MCF 10A (cell line): Measurements from ENCODE around the gene MATCAP1. TPM values are rescaled to one million over a fixed set of nuclear protein-coding genes. Genes with fewer than 3 reads are reported as not detected.

Experiments
- BruUV-seq: library from RNA; stranded (reverse); fragments of 400-500 nt; replicated peaks from 2 replicates; lab custom pipeline; 2021; lab: Mats Ljungman, UMichigan
- CTCF ChIA-PET: fragments of 300-600 bp; sonication (Branson Sonifier 250); formaldehyde crosslinking; extraction: SDS; loops from one replicate; lab custom pipeline; 2021; ENCODE audit warnings: antibody characterized with exemption, inconsistent platforms; lab: Yijun Ruan, JAX
- POLR2A ChIA-PET: fragments of 300-600, 350-650 bp; sonication (Branson Sonifier 250); formaldehyde crosslinking; extraction: SDS; loops from one replicate; lab custom pipeline; 2020; ENCODE audit warnings: antibody characterized with exemption, inconsistent platforms; lab: Yijun Ruan, JAX
- DNase-seq: peaks from one replicate; pipeline ENCODE4 v3.0.0-alpha.2; 2018; ENCODE audit not compliant: unreplicated experiment
- H3K27ac Mint-ChIP-seq: one replicate; pipeline ENCODE4 v1.8.0; 2022; ENCODE audit warnings: mild to moderate bottlenecking, low read depth, mixed read lengths; ENCODE audit not compliant: unreplicated experiment
- H3K27me3 Mint-ChIP-seq: one replicate; pipeline ENCODE4 v1.8.0; 2022; ENCODE audit warnings: mixed read lengths; ENCODE audit not compliant: insufficient read depth, unreplicated experiment
- H3K36me3 Mint-ChIP-seq: one replicate; pipeline ENCODE4 v1.8.0; 2022; ENCODE audit warnings: mild to moderate bottlenecking, moderate library complexity, mixed read lengths; ENCODE audit not compliant: insufficient read depth, unreplicated experiment
- H3K4me1 Mint-ChIP-seq: one replicate; pipeline ENCODE4 v1.8.0; 2022; ENCODE audit warnings: mixed read lengths; ENCODE audit not compliant: insufficient read depth, unreplicated experiment
- H3K4me3 Mint-ChIP-seq: one replicate; pipeline ENCODE4 v1.8.0; 2022; ENCODE audit warnings: mild to moderate bottlenecking, moderate library complexity, mixed read lengths; ENCODE audit not compliant: unreplicated experiment
- H3K9me3 Mint-ChIP-seq: one replicate; pipeline ENCODE4 v1.8.0; 2022; ENCODE audit warnings: mixed read lengths; ENCODE audit not compliant: unreplicated experiment
- CTCF ChIP-seq: fragments of 200-600 bp; IDR thresholded peaks from one replicate; pipeline ENCODE4 v1.8.0; 2022; ENCODE audit warnings: antibody characterized with exemption, mild to moderate bottlenecking; ENCODE audit not compliant: unreplicated experiment
- intact Hi-C: fragments of 100-400 bp; cut with micrococcal nuclease; formaldehyde crosslinking; loops from 2 replicates; pipeline ENCODE4 v1.14.1; 2022
- total RNA-seq: library from RNA; stranded (reverse); gene quantifications from 2 replicates; pipeline ENCODE4 v1.2.3, GENCODE V29; 2022

MATCAP1 gene
- total RNA-seq, 1 experiment from 2014 or later: 18.1 TPM

DNA sequence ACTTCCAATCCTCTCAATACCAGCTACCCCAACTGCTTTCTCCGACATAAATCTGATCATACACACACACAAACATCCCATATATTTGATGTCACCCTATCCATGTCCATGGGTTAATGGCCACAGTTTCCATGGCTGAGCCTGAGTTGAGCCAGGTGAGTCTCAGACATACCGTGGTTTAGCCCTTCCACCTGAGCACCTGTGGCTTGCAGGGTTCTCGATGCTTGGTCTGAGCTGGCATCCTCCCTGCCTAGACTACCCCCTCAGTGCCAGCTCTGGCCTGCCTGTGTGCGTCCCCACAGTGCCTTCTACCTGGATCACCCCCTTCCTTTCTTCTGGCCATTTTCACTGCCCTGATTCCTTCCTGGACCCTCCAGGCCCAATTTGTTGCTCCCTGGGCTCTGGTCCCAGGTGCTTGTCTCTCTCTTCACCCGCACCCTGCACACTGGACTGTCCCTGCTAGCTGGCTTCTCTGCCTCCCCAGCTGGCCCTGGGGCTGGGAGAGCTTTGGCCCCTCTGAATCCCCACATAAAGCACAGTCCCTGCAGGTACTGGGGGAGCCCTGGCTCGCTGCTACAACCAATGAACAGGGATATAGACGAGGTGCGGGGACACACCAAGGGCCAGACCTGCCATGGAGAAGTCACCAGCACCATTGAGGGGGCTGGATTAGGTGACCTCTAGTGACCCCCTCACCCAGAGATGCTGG lies 22.5 kb upstream of the MATCAP1 start:
- Mint-ChIP-seq H3K27ac (peak overlapping the region; percentile 66), H3K4me1 (peaks cover 28% of the 10 kb centered on the region), H3K27me3 (no peaks in the 10 kb centered on the region), H3K9me3 (no peaks in the 10 kb centered on the region), H3K36me3 (peaks cover 27% of the 10 kb centered on the region), H3K4me3 (peak overlapping the region; percentile 47)
- CTCF ChIA-PET: interaction anchor here (1.0 to 4.4 kb wide), 5 partner anchors 8 to 311 kb away, joined by 3 to 29 read pairs (median 4); partner anchors contain the start of genes ELMO3 and TMEM208
- intact Hi-C loops: no loop called here
- no peak for DNase-seq
- POLR2A ChIA-PET: interaction anchor here (0.7 to 9.4 kb wide), 13 partner anchors 8 to 176 kb away, joined by 3 to 87 read pairs (median 5); partner anchors contain the start of genes ELMO3, FHOD1, MATCAP1 and NOL3
- TF ChIP-seq CTCF: no peak
- BruUV-seq: no TSS peak

DNA sequence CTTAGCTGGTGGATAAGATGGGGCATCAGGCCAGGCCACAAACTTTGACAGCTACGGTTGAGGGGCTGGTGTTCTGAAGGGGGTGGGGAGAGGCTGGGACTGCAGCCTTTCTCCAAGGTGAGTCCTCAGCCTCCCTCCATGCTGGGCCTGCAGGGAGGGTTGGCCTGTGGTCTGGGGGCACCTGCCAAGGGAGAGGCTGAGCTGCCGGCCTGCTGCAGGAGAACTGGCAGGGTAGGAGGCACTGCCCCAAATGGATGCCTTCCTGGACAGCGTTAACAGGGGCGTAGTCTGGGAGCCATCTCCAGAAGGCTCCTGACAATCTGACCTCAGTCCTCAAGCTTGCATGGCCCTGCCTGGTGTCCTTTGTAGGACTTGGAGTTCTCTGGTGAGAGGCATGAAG lies 20.3 kb upstream of the MATCAP1 start:
- no peak overlapping the region for H3K4me3 Mint-ChIP-seq
- peaks cover 33% of the 10 kb centered on the region for H3K36me3 Mint-ChIP-seq
- intact Hi-C loops: no loop called here
- H3K27ac Mint-ChIP-seq: no peak overlapping the region
- no peaks in the 10 kb centered on the region for H3K9me3 Mint-ChIP-seq
- POLR2A ChIA-PET: interaction anchor here (0.6 to 1.4 kb wide), 2 partner anchors 28 to 43 kb away, joined by 3 to 4 read pairs; partner anchors contain the start of gene FHOD1
- TF ChIP-seq CTCF: no peak
- BruUV-seq: no TSS peak
- DNase-seq: no peak
- CTCF ChIA-PET: interaction anchor here (1.2 kb wide), 1 partner anchor 43 kb away, joined by 6 read pairs; the partner anchor contains the start of gene FHOD1
- H3K4me1 Mint-ChIP-seq: peaks cover 32% of the 10 kb centered on the region
- no peaks in the 10 kb centered on the region for H3K27me3 Mint-ChIP-seq

DNA sequence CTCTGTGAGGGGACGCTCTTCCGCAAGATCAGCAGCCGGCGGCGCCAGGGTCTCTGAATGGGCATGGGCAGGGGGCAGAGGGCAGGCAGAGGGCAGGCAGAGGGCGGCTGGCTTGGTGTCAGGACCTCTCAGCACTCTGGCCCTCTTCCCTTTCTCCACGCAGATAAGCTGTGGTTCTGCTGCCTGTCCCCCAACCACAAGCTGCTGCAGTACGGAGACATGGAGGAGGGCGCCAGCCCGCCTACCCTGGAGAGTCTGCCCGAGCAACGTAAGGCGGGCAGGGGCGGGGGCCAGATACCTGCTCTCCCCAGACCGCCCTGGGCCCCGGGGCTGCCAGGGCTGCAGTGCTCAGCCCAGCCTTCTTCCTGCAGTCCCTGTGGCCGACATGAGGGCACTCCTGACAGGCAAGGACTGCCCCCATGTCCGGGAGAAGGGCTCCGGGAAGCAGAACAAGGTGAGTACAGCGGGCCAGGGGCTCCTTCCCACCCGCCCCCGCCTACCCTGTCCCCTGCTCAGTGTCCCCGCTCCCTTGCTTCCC lies 19.3 kb upstream of the MATCAP1 start:
- H3K36me3 Mint-ChIP-seq: peaks cover 36% of the 10 kb centered on the region
- ChIA-PET CTCF (interaction anchor here (0.5 to 1.4 kb wide), 5 partner anchors 10 to 291 kb away, joined by 3 to 5 read pairs (median 3); no protein-coding TSS in a partner anchor), POLR2A (interaction anchor here (0.9 kb wide), 1 partner anchor 44 kb away, joined by 3 read pairs; no protein-coding TSS in a partner anchor)
- H3K27me3 Mint-ChIP-seq: no peaks in the 10 kb centered on the region
- no peak overlapping the region for H3K27ac Mint-ChIP-seq
- H3K4me1 Mint-ChIP-seq: peaks cover 32% of the 10 kb centered on the region
- no peak overlapping the region for H3K4me3 Mint-ChIP-seq
- BruUV-seq: no TSS peak
- no peaks in the 10 kb centered on the region for H3K9me3 Mint-ChIP-seq
- no peak for TF ChIP-seq CTCF
- DNase-seq: no peak
- intact Hi-C loops: no loop called here

- Mint-ChIP-seq H3K4me3 (no peak overlapping the region), H3K36me3 (peaks cover 39% of the 10 kb centered on the region), H3K27ac (no peak overlapping the region), H3K27me3 (no peaks in the 10 kb centered on the region), H3K4me1 (peaks cover 37% of the 10 kb centered on the region), H3K9me3 (no peaks in the 10 kb centered on the region)
- BruUV-seq: no TSS peak
- no peak for DNase-seq
- CTCF ChIA-PET: interaction anchor here (0.6 to 1.4 kb wide), 5 partner anchors 31 to 309 kb away, joined by 3 to 5 read pairs (median 3); no protein-coding TSS in a partner anchor
- POLR2A ChIA-PET: interaction anchor here (0.6 to 0.9 kb wide), 2 partner anchors 21 to 44 kb away, joined by 3 read pairs; no protein-coding TSS in a partner anchor
- no peak for TF ChIP-seq CTCF
- intact Hi-C loops: no loop called here
Measured at GRCh38 chr16:67202426-67202825, 18.7 kb upstream of the MATCAP1 start.
